Measurements from ENCODE around the gene PI3. TPM values are rescaled to one million over a fixed set of nuclear protein-coding genes. Genes with fewer than 3 reads are reported as not detected.

PI3 gene
- total RNA-seq, 6 donors from 2014 or later: 3.2 to 16.7 (median 5.2) TPM; not detected in 1

DNA sequence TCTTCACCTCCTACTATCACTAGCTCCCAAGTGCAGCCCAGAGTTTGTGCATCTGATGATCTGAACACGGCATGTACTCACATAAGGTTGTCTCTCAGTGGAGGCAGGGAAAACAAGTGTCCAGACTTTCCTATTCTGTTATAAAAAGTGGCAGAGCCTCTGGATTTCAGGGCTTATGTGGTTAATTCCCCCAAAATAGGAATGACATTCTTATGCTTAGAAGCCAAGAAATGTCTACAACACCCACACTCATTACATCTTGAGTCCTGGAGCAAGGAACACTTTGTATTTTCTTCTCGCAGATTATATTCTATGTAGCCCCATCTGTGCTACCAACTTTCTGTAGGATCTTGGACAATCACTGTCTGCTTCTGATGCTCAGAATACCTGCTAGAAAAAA lies 18.6 kb downstream of the PI3 start:
- ATAC-seq (ENCODE audit: low FRiP score in 2 of 2) (no peak), DNase-seq (no peak)
- H3K36me3 ChIP-seq: no peaks in the 10 kb centered on the region
- 90 to 92% methylated on average over 2 of the region's 2 CpGs for WGBS, 2 donors
- H3K9me3 ChIP-seq: no peaks in the 10 kb centered on the region
- no peak overlapping the region for H3K4me3 ChIP-seq
- H3K4me1 ChIP-seq: no peaks in the 10 kb centered on the region
- TF ChIP-seq EP300 (IDR thresholded peaks at IDR 0.05) (no peak), POLR2AphosphoS5 (IDR thresholded peaks at IDR 0.05) (no peak), POLR2A (IDR thresholded peaks at IDR 0.05) (no peak)
- no peaks in the 10 kb centered on the region for H3K27me3 ChIP-seq
- H3K27ac ChIP-seq: no peak overlapping the region

DNA sequence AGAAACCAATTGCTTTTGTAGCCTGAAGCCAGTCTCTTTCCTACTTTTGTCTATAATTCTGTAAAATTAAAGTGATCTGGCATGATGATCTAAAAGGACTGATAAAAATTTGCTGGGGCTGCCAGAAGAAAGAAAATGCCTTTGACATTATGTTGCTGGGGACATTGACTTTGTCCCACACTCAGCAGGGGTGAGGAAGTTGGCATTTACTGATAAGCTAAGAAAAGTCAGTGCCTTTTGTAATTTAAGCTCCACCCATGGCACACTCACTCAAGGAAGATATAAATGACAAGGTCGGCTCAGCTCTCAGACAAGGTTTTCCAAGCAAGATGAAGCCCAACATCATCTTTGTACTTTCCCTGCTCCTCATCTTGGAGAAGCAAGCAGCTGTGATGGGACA lies 32.0 kb downstream of the PI3 start, which contains the start of gene SEMG1:
Gene SEMG1, plus strand, starts transcription at position 309 of the 400 bp plus-strand sequence. Its CDS starts 21 bp downstream, at position 330.
- H3K4me1 ChIP-seq: no peaks in the 10 kb centered on the region
- no peak for ATAC-seq (ENCODE audit: low FRiP score in 2 of 2)
- no peaks in the 10 kb centered on the region for H3K27me3 ChIP-seq
- H3K4me3 ChIP-seq: no peak within 1 kb of the TSS
- WGBS, 2 donors: 14 to 20% methylated on average over 1 of the region's 1 CpG
- H3K36me3 ChIP-seq: no peaks in the 10 kb centered on the region
- no peak within 1 kb of the TSS for H3K27ac ChIP-seq
- no peaks in the 10 kb centered on the region for H3K9me3 ChIP-seq
- TF ChIP-seq POLR2A (IDR thresholded peaks at IDR 0.05) (no peak), EP300 (IDR thresholded peaks at IDR 0.05) (no peak)
- DNase-seq: no peak

DNA sequence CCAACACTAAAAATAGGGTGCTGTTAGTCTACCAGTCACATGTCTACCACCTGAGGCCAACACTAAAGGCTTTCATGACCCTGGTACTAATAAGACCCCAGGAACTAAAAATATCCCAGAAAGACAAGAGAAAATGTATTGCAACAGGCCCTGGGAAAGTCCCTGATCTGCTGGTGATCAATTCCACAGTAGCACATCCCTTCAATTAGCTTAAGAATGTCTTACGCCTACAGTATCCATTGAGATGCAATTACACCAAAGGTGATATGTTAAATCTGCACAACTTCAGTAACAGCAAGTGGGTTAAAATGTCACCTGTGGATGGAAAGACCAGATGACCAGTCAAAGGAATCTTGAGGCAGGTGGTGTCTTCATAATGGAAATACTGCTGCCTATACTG lies 35.2 kb downstream of the PI3 start:
- no peak overlapping the region for H3K27ac ChIP-seq
- no peak overlapping the region for H3K4me3 ChIP-seq
- no peaks in the 10 kb centered on the region for H3K36me3 ChIP-seq
- TF ChIP-seq EP300 (IDR thresholded peaks at IDR 0.05) (no peak), POLR2AphosphoS5 (IDR thresholded peaks at IDR 0.05) (no peak), POLR2A (IDR thresholded peaks at IDR 0.05) (no peak)
- TF ChIP-seq, protein P1, sequence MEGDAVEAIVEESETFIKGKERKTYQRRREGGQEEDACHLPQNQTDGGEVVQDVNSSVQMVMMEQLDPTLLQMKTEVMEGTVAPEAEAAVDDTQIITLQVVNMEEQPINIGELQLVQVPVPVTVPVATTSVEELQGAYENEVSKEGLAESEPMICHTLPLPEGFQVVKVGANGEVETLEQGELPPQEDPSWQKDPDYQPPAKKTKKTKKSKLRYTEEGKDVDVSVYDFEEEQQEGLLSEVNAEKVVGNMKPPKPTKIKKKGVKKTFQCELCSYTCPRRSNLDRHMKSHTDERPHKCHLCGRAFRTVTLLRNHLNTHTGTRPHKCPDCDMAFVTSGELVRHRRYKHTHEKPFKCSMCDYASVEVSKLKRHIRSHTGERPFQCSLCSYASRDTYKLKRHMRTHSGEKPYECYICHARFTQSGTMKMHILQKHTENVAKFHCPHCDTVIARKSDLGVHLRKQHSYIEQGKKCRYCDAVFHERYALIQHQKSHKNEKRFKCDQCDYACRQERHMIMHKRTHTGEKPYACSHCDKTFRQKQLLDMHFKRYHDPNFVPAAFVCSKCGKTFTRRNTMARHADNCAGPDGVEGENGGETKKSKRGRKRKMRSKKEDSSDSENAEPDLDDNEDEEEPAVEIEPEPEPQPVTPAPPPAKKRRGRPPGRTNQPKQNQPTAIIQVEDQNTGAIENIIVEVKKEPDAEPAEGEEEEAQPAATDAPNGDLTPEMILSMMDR (IDR thresholded peaks at IDR 0.05): no peak
- ATAC-seq (ENCODE audit: low FRiP score in 2 of 2) (no peak), DNase-seq (no peak)
- no peaks in the 10 kb centered on the region for H3K9me3 ChIP-seq
- no peaks in the 10 kb centered on the region for H3K4me1 ChIP-seq
- no peaks in the 10 kb centered on the region for H3K27me3 ChIP-seq
- 93 to 100% methylated on average over 1 of the region's 1 CpG for WGBS, 2 donors

DNA sequence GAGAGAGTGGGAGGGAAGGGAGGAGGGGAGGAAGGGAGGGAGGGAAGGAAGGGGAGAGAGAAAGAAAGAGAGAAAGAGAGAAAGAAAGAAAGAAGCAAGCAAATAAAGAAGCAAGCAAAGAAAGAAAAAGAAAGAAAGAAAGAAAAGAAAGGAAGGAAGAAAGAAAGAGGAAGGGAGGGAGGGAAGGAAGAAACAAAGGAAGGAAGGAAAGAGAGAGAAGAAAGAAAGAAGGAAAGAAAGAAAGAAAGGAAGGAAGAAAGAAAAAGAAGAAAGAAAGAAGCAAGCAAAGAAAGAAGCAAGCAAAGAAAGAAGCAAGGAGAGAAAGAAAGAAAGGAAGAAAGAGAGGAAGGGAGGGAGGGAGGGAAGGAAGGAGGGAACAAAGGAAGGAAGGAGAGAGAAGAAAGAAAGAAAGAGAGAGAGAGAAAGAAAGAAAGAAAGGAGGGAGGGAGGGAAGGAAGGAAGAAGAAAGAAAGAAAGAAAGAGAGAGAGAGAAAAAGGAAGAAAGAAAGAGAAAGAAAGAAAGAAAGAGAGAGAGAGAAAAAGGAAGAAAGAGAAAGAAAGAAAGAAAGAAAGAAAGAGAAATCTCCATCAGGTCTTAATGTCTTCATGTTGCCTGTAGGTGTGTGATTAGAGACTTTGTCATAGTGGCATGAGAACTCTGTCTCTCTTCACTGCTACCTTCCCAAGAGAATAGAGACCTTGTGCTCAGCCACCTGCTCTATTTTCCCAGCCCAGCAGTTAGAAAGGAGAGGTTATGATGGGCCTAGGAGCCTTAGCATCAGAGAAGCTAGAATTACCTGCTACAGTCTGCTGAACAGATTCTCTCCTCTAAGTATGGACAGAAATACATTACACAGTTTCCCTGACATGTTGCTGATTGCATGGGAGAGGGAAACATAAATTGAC lies 37.1 kb downstream of the PI3 start:
- H3K9me3 ChIP-seq: no peaks in the 10 kb centered on the region
- no peak overlapping the region for H3K4me3 ChIP-seq
- TF ChIP-seq EP300 (IDR thresholded peaks at IDR 0.05) (no peak), POLR2A (IDR thresholded peaks at IDR 0.05) (no peak), POLR2AphosphoS5 (IDR thresholded peaks at IDR 0.05) (no peak)
- TF ChIP-seq, protein P1 (IDR thresholded peaks at IDR 0.05): no peak
- ATAC-seq (ENCODE audit: low FRiP score in 2 of 2) (no peak), DNase-seq (no peak)
- H3K27me3 ChIP-seq: no peaks in the 10 kb centered on the region
- H3K4me1 ChIP-seq: no peaks in the 10 kb centered on the region
- no peaks in the 10 kb centered on the region for H3K36me3 ChIP-seq
- no peak overlapping the region for H3K27ac ChIP-seq

GRCh38 chr20:45212836-45213235 lies 38.1 kb downstream of the PI3 start:
- H3K27ac ChIP-seq: no peak overlapping the region
- WGBS, 2 donors: 87 to 89% methylated on average over 3 of the region's 3 CpGs
- DNase-seq: no peak
- H3K36me3 ChIP-seq: no peaks in the 10 kb centered on the region
- no peaks in the 10 kb centered on the region for H3K27me3 ChIP-seq
- H3K4me3 ChIP-seq: no peak overlapping the region
- ATAC-seq (ENCODE audit: low FRiP score in 2 of 2): no peak
- no peak for TF ChIP-seq POLR2AphosphoS5 (IDR thresholded peaks at IDR 0.05)
- TF ChIP-seq POLR2A (IDR thresholded peaks at IDR 0.05): no peak
- TF ChIP-seq, protein P1 (IDR thresholded peaks at IDR 0.05): no peak
- no peak for TF ChIP-seq EP300 (IDR thresholded peaks at IDR 0.05)
- H3K4me1 ChIP-seq: no peaks in the 10 kb centered on the region
- H3K9me3 ChIP-seq: no peaks in the 10 kb centered on the region
